GM23338 (cell line): ENCODE measurements around the gene TRIM14. TPM values are rescaled to one million over a fixed set of nuclear protein-coding genes. Genes with fewer than 3 reads are reported as not detected.

Source experiments
- ATAC-seq: fragments of 200-7000 bp; cut with Tn5 transposase; 3 replicates; pipeline ENCODE4 v1.9.1; 2020
- DNase-seq: peaks from one replicate; pipeline ENCODE4 v3.0.0-alpha.2; 2015; ENCODE audit warnings: low spot score
- H2AFZ ChIP-seq: fragments of 200-600 bp; sonication (generic); 2 replicates; pipeline ENCODE4 v1.8.0; 2016; ENCODE audit warnings: antibody characterized with exemption, mild to moderate bottlenecking, moderate library complexity
- H3F3A ChIP-seq: fragments of 200-600 bp; sonication (generic); replicated peaks from 2 replicates; pipeline ENCODE4 v1.8.0; 2017; ENCODE audit warnings: antibody characterized with exemption, mixed run types, low read depth
- H3K27ac ChIP-seq: fragments of 200-600 bp; sonication (generic); 2 replicates; pipeline ENCODE4 v1.6.1; 2016; ENCODE audit warnings: low read depth
- H3K27me3 ChIP-seq: fragments of 200-600 bp; sonication (generic); 2 replicates; pipeline ENCODE4 v1.8.0; 2016; ENCODE audit warnings: mild to moderate bottlenecking, mixed run types, moderate library complexity; ENCODE audit not compliant: insufficient read depth
- H3K36me3 ChIP-seq: fragments of 200-600 bp; sonication (generic); 2 replicates; pipeline ENCODE4 v1.8.0; 2016; ENCODE audit warnings: mild to moderate bottlenecking; ENCODE audit not compliant: insufficient read depth
- H3K4me1 ChIP-seq: fragments of 200-600 bp; sonication (generic); 2 replicates; pipeline ENCODE4 v1.8.0; 2016; ENCODE audit warnings: mild to moderate bottlenecking, moderate library complexity; ENCODE audit not compliant: insufficient read depth
- H3K4me2 ChIP-seq: fragments of 200-600 bp; sonication (generic); 2 replicates; pipeline ENCODE4 v1.7.1; 2017; ENCODE audit warnings: mixed run types
- H3K4me3 ChIP-seq: fragments of 200-600 bp; sonication (generic); 2 replicates; pipeline ENCODE4 v1.6.1; 2016; ENCODE audit warnings: mixed run types
- H3K79me2 ChIP-seq: fragments of 200-600 bp; sonication (generic); replicated peaks from 2 replicates; pipeline ENCODE4 v1.8.0; 2017; ENCODE audit warnings: mild to moderate bottlenecking; ENCODE audit not compliant: insufficient read depth
- H3K9me2 ChIP-seq: fragments of 200-600 bp; sonication (generic); 2 replicates; pipeline ENCODE4 v1.8.0; 2017; ENCODE audit not compliant: insufficient read depth
- H4K20me1 ChIP-seq: fragments of 200-600 bp; sonication (generic); replicated peaks from 2 replicates; pipeline ENCODE4 v1.8.0; 2017; ENCODE audit warnings: mild to moderate bottlenecking; ENCODE audit not compliant: insufficient read depth
- H3K27ac Mint-ChIP-seq: 2 replicates; pipeline ENCODE4 v1.8.0; 2020; ENCODE audit warnings: inconsistent platforms, mild to moderate bottlenecking, moderate library complexity, mixed read lengths
- H3K27me3 Mint-ChIP-seq: 3 replicates; pipeline ENCODE4 v1.8.0; 2022; ENCODE audit warnings: low read depth, mild to moderate bottlenecking, moderate library complexity, mixed read lengths, inconsistent platforms; ENCODE audit not compliant: insufficient read depth, poor library complexity
- H3K36me3 Mint-ChIP-seq: 3 replicates; pipeline ENCODE4 v1.8.0; 2021; ENCODE audit warnings: low read depth, mild to moderate bottlenecking, inconsistent platforms, moderate library complexity, mixed read lengths
- H3K4me1 Mint-ChIP-seq: 3 replicates; pipeline ENCODE4 v1.8.0; 2020; ENCODE audit warnings: mild to moderate bottlenecking, inconsistent platforms, mixed read lengths
- H3K4me3 Mint-ChIP-seq: 3 replicates; pipeline ENCODE4 v1.8.0; 2021; ENCODE audit warnings: moderate library complexity, mild to moderate bottlenecking, inconsistent platforms, mixed read lengths
- H3K9me3 Mint-ChIP-seq: 3 replicates; pipeline ENCODE4 v1.8.0; 2020; ENCODE audit warnings: moderate library complexity, mild to moderate bottlenecking, inconsistent platforms, mixed read lengths
- CREB1 ChIP-seq: fragments of 250-450 bp; sonication (Bioruptor Pico); IDR thresholded peaks from 2 replicates; pipeline ENCODE4 v1.5.0; 2020; ENCODE audit warnings: low read depth, mild to moderate bottlenecking, moderate library complexity
- ETS1 ChIP-seq: IDR thresholded peaks from 2 replicates; pipeline ENCODE4 v1.6.1; 2016; ENCODE audit warnings: antibody characterized with exemption
- EZH2 ChIP-seq: fragments of 200-600 bp; sonication (generic); IDR thresholded peaks from one replicate; pipeline ENCODE4 v1.8.0; 2017; ENCODE audit warnings: antibody characterized with exemption, mild to moderate bottlenecking, low read depth; ENCODE audit not compliant: unreplicated experiment
- EZH2phosphoT487 ChIP-seq: fragments of 200-600 bp; sonication (generic); IDR thresholded peaks from one replicate; pipeline ENCODE4 v1.8.1; 2018; ENCODE audit warnings: antibody characterized with exemption; ENCODE audit not compliant: unreplicated experiment
- JUNB ChIP-seq: IDR thresholded peaks from one replicate; pipeline ENCODE4 v1.6.1; 2016; ENCODE audit warnings: antibody characterized with exemption; ENCODE audit not compliant: unreplicated experiment
- NANOG ChIP-seq: IDR thresholded peaks from 2 replicates; pipeline ENCODE4 v1.6.1; 2016; ENCODE audit warnings: antibody characterized with exemption, borderline replicate concordance
- STAT1 ChIP-seq: IDR thresholded peaks from one replicate; pipeline ENCODE4 v1.6.1; 2016; ENCODE audit warnings: antibody characterized with exemption; ENCODE audit not compliant: unreplicated experiment
- ZNF114 ChIP-seq: fragments of 250-450 bp; sonication (Bioruptor Pico); IDR thresholded peaks from 2 replicates; pipeline ENCODE4 v1.5.0; 2020; ENCODE audit warnings: mild to moderate bottlenecking, moderate library complexity
- ZNF462 ChIP-seq: fragments of 250-450 bp; sonication (Bioruptor Pico); IDR thresholded peaks from 2 replicates; pipeline ENCODE4 v1.5.0; 2020; ENCODE audit warnings: mild to moderate bottlenecking, moderate library complexity
- polyA plus RNA-seq: library from polyadenylated mRNA; unstranded; fragments of >200 nt; fragmentation: Nextera tagmentation; extraction: Ambion mirVana; gene quantifications from 2 replicates; pipeline ENCODE4 v1.2.1, GENCODE V29; 2016
- total RNA-seq: library from RNA; depleted of rRNA; stranded (reverse); fragments of >200 nt; shearing (Covaris generic); gene quantifications from 2 replicates; pipeline ENCODE4 v1.2.3, GENCODE V29; 2014

The TRIM14 gene
- total and polyA plus RNA-seq, 2 experiments from 2014 or later, result 17.2 to 25.3 TPM

- TF ChIP-seq ZNF462 (CRISPR knock-in tag) (no peak), ETS1 (no peak), STAT1 (no peak)
Observed at GRCh38 chr9:98031935-98032334, 87.1 kb downstream of the TRIM14 start (continued).

GRCh38 chr9:98031169-98031568 lies 87.9 kb downstream of the TRIM14 start:
- no peaks in the 10 kb centered on the region for H3K9me3 Mint-ChIP-seq
- H3K4me3 Mint-ChIP-seq, result no peak overlapping the region
- Histone ChIP-seq H2AFZ (no peak overlapping the region), H3K36me3 (no peaks in the 10 kb centered on the region), H3F3A (no peaks in the 10 kb centered on the region), H3K79me2 (no peaks in the 10 kb centered on the region), H3K4me2 (no peak overlapping the region), H3K9me2 (no peaks in the 10 kb centered on the region), H3K4me3 (no peak overlapping the region), H4K20me1 (no peaks in the 10 kb centered on the region), H3K27ac (no peak overlapping the region), H3K4me1 (no peaks in the 10 kb centered on the region), H3K27me3 (no peaks in the 10 kb centered on the region)
- peaks cover 15% of the 10 kb centered on the region for H3K27me3 Mint-ChIP-seq
- no peaks in the 10 kb centered on the region for H3K4me1 Mint-ChIP-seq
- DNase-seq, result no peak
- no peak overlapping the region for H3K27ac Mint-ChIP-seq
- ATAC-seq, result no peak
- no peaks in the 10 kb centered on the region for H3K36me3 Mint-ChIP-seq
- TF ChIP-seq EZH2, result no peak
- no peak for TF ChIP-seq ZNF114
- no peak for TF ChIP-seq STAT1
- no peak for TF ChIP-seq JUNB
- no peak for TF ChIP-seq NANOG
- TF ChIP-seq CREB1, result no peak
- TF ChIP-seq EZH2phosphoT487, result no peak
- TF ChIP-seq ZNF462 (CRISPR knock-in tag), result no peak
